Trophoblast cell (in vitro differentiated cells and primary cell): Measurements from ENCODE around the gene LIPA.
"Not testable (repeated sequence)": the region's sequence is repeated elsewhere in the genome, so short reads cannot be mapped to it uniquely, and the experiment has no call there.

Source experiments
- DNase-seq, 2 donors: peaks; one replicate each; pipeline ENCODE4 v3.0.0-alpha.2; 2016
- H2AFZ ChIP-seq: 2 replicates; pipeline ENCODE4 v1.6.1; 2013; ENCODE audit warnings: low read length, moderate library complexity, mild to moderate bottlenecking; ENCODE audit not compliant: insufficient read depth, poor library complexity
- H2AK5ac ChIP-seq: 2 replicates; pipeline ENCODE4 v1.6.1; 2013; ENCODE audit warnings: mild to moderate bottlenecking, low read length
- H2BK120ac ChIP-seq: 2 replicates; pipeline ENCODE4 v1.6.1; 2013; ENCODE audit warnings: low read length, mild to moderate bottlenecking, moderate library complexity; ENCODE audit not compliant: insufficient read depth, poor library complexity
- H2BK12ac ChIP-seq: 2 replicates; pipeline ENCODE4 v1.6.1; 2013; ENCODE audit warnings: mild to moderate bottlenecking, low read length, moderate library complexity
- H2BK5ac ChIP-seq: 2 replicates; pipeline ENCODE4 v1.6.1; 2013; ENCODE audit warnings: low read length, low read depth, moderate library complexity, mild to moderate bottlenecking; ENCODE audit not compliant: poor library complexity
- H3K14ac ChIP-seq: 2 replicates; pipeline ENCODE4 v1.6.1; 2013; ENCODE audit warnings: mild to moderate bottlenecking, low read length
- H3K18ac ChIP-seq: 2 replicates; pipeline ENCODE4 v1.6.1; 2013; ENCODE audit warnings: mild to moderate bottlenecking, low read length
- H3K23ac ChIP-seq: 2 replicates; pipeline ENCODE4 v1.6.1; 2013; ENCODE audit warnings: low read length
- H3K27ac ChIP-seq: 2 replicates; pipeline ENCODE4 v1.5.1; 2013; ENCODE audit warnings: low read depth, mild to moderate bottlenecking, inconsistent platforms, low read length, moderate library complexity
- H3K27me3 ChIP-seq: 2 replicates; pipeline ENCODE4 v1.6.1; 2013; ENCODE audit warnings: inconsistent platforms, mild to moderate bottlenecking, low read length, moderate library complexity; ENCODE audit not compliant: insufficient read depth
- H3K36me3 ChIP-seq, 2 experiments: 1 replicate in 1 of 2; 2 replicates in 1 of 2; pipeline ENCODE4 v1.6.1; 2013; ENCODE audit warnings: low read length in 2 of 2, mild to moderate bottlenecking in 2 of 2, moderate library complexity in 1 of 2; ENCODE audit not compliant: insufficient read depth in 2 of 2, control insufficient read depth in 1 of 2
- H3K4ac ChIP-seq: 2 replicates; pipeline ENCODE4 v1.6.1; 2013; ENCODE audit warnings: low read depth, mild to moderate bottlenecking, low read length, moderate library complexity
- H3K4me1 ChIP-seq, 2 experiments: 1 replicate in 1 of 2; 2 replicates in 1 of 2; pipeline ENCODE4 v1.6.1; 2013; ENCODE audit warnings: low read length in 2 of 2, mild to moderate bottlenecking in 2 of 2, moderate library complexity in 1 of 2; ENCODE audit not compliant: insufficient read depth in 2 of 2, control insufficient read depth in 1 of 2
- H3K4me2 ChIP-seq: 2 replicates; pipeline ENCODE4 v1.6.1; 2013; ENCODE audit warnings: inconsistent platforms, mild to moderate bottlenecking, low read length, moderate library complexity
- H3K4me3 ChIP-seq: 2 replicates; pipeline ENCODE4 v1.5.1; 2013; ENCODE audit warnings: mild to moderate bottlenecking, low read depth, low read length, inconsistent platforms
- H3K79me1 ChIP-seq: one replicate; pipeline ENCODE4 v1.6.1; 2013; ENCODE audit warnings: low read length
- H3K79me2 ChIP-seq: 2 replicates; pipeline ENCODE4 v1.6.1; 2013; ENCODE audit warnings: low read length, mild to moderate bottlenecking; ENCODE audit not compliant: control insufficient read depth, insufficient read depth, poor library complexity
- H3K9ac ChIP-seq: 2 replicates; pipeline ENCODE4 v1.6.1; 2013; ENCODE audit warnings: mild to moderate bottlenecking, low read length
- H3K9me3 ChIP-seq: 2 replicates; pipeline ENCODE4 v1.6.1; 2013; ENCODE audit warnings: low read depth, mild to moderate bottlenecking, control low read depth, inconsistent platforms, low read length; ENCODE audit not compliant: insufficient read depth
- H4K12ac ChIP-seq: 2 replicates; pipeline ENCODE4 v1.6.1; 2013; ENCODE audit warnings: low read depth, mild to moderate bottlenecking, low read length, moderate library complexity
- H4K8ac ChIP-seq: 2 replicates; pipeline ENCODE4 v1.6.1; 2013; ENCODE audit warnings: low read depth, mild to moderate bottlenecking, low read length, moderate library complexity
- H4K91ac ChIP-seq: one replicate; pipeline ENCODE4 v1.6.1; 2013; ENCODE audit warnings: low read depth, mild to moderate bottlenecking, low read length, moderate library complexity
- WGBS: extraction: QIAGEN DNeasy Blood & Tissue Kit; methylation state at CpG from one replicate; pipeline ENCODE4 v1.1.7; 2013; ENCODE audit warnings: missing lambda C conversion rate; ENCODE audit not compliant: insufficient read length, insufficient coverage; ENCODE audit errors: extremely low coverage; 5-methylcytosine and 5-hydroxymethylcytosine counted together

Gene LIPA

GRCh38 chr10:89197473-89197872 lies 54.1 kb downstream of the LIPA start:
- Histone ChIP-seq H3K9ac (no peak overlapping the region), H4K12ac (no peak overlapping the region), H4K8ac (no peak overlapping the region), H3K4me1 (no peaks in the 10 kb centered on the region), H4K91ac (no peak overlapping the region), H3K4ac (no peak overlapping the region), H3K23ac (no peak overlapping the region), H2AK5ac (no peak overlapping the region), H3K79me2 (no peaks in the 10 kb centered on the region), H3K14ac (no peak overlapping the region), H3K27me3 (no peaks in the 10 kb centered on the region), H2BK5ac (no peak overlapping the region), H3K4me2 (no peak overlapping the region), H3K27ac (no peak overlapping the region), H2AFZ (no peak overlapping the region), H3K79me1 (no peaks in the 10 kb centered on the region), H2BK120ac (no peak overlapping the region), H3K36me3 (no peaks in the 10 kb centered on the region), H2BK12ac (no peak overlapping the region), H3K9me3 (no peaks in the 10 kb centered on the region), H3K18ac (no peak overlapping the region), H3K4me3 (no peak overlapping the region)
- WGBS, result no CpG with 5 or more reads among the region's 4 CpGs
- DNase-seq, result peak in 1 of 2 donors; percentile 18

- not testable (repeated sequence) for H3K27me3 ChIP-seq, H4K12ac ChIP-seq, H2AK5ac ChIP-seq, H4K8ac ChIP-seq, H3K18ac ChIP-seq, H2BK12ac ChIP-seq, H3K23ac ChIP-seq, H3K27ac ChIP-seq, H3K4me3 ChIP-seq, H3K4ac ChIP-seq, H3K79me2 ChIP-seq, DNase-seq, H2BK120ac ChIP-seq, H2BK5ac ChIP-seq, H3K9me3 ChIP-seq, H3K14ac ChIP-seq, H3K36me3 ChIP-seq, H3K4me2 ChIP-seq, H2AFZ ChIP-seq, H3K4me1 ChIP-seq, H4K91ac ChIP-seq, H3K9ac ChIP-seq, H3K79me1 ChIP-seq
- WGBS, result no CpG with 5 or more reads among the region's 3 CpGs
Measured at GRCh38 chr10:89191301-89191700, 60.3 kb downstream of the LIPA start.

- no peaks in the 10 kb centered on the region for H3K79me1 ChIP-seq
- no peak for DNase-seq
- H3K14ac ChIP-seq, result no peak overlapping the region
- H3K4ac ChIP-seq, result no peak overlapping the region
- no peak overlapping the region for H2BK5ac ChIP-seq
- no peak overlapping the region for H4K8ac ChIP-seq
- no CpG with 5 or more reads among the region's 2 CpGs for WGBS
- H2BK120ac ChIP-seq, result no peak overlapping the region
- H3K79me2 ChIP-seq, result no peaks in the 10 kb centered on the region
- no peaks in the 10 kb centered on the region for H3K36me3 ChIP-seq
- H3K27me3 ChIP-seq, result no peaks in the 10 kb centered on the region
- no peak overlapping the region for H3K4me3 ChIP-seq
- H2AFZ ChIP-seq, result no peak overlapping the region
- no peaks in the 10 kb centered on the region for H3K9me3 ChIP-seq
- no peak overlapping the region for H3K4me2 ChIP-seq
- no peak overlapping the region for H3K9ac ChIP-seq
- H3K18ac ChIP-seq, result no peak overlapping the region
- no peaks in the 10 kb centered on the region for H3K4me1 ChIP-seq
- H4K12ac ChIP-seq, result no peak overlapping the region
- no peak overlapping the region for H3K27ac ChIP-seq
- no peak overlapping the region for H4K91ac ChIP-seq
- no peak overlapping the region for H2AK5ac ChIP-seq
- H3K23ac ChIP-seq, result no peak overlapping the region
- H2BK12ac ChIP-seq, result no peak overlapping the region
Measured at GRCh38 chr10:89189211-89189734, 62.3 kb downstream of the LIPA start.

- Histone ChIP-seq H3K23ac (no peak overlapping the region), H3K18ac (no peak overlapping the region), H4K12ac (no peak overlapping the region), H2AFZ (no peak overlapping the region), H3K4me1 (no peaks in the 10 kb centered on the region), H3K9ac (no peak overlapping the region), H3K9me3 (no peaks in the 10 kb centered on the region), H3K14ac (no peak overlapping the region), H3K27me3 (no peaks in the 10 kb centered on the region), H2AK5ac (no peak overlapping the region), H3K27ac (no peak overlapping the region), H3K4me2 (no peak overlapping the region), H3K4ac (no peak overlapping the region), H3K4me3 (no peak overlapping the region), H2BK5ac (no peak overlapping the region), H2BK12ac (no peak overlapping the region), H4K91ac (no peak overlapping the region), H3K79me1 (no peaks in the 10 kb centered on the region), H3K79me2 (no peaks in the 10 kb centered on the region), H4K8ac (no peak overlapping the region), H3K36me3 (no peaks in the 10 kb centered on the region), H2BK120ac (no peak overlapping the region)
- no peak for DNase-seq
Measured at GRCh38 chr10:89185658-89186057, 65.9 kb downstream of the LIPA start.
